ENCODE results near the gene XKRX. TPM values are rescaled to one million over a fixed set of nuclear protein-coding genes. Genes with fewer than 3 reads are reported as not detected.

Gene XKRX
- total and polyA plus RNA-seq, 2 of the 13 experiments (the other 11 are each of a cell fraction or from before 2014, with no cell fraction given), result not detected

GRCh38 chrX:100939333-100939732 is 10.6 kb upstream of the XKRX start (continued):
- TF ChIP-seq ATF6 (CRISPR knock-in tag; conservative IDR thresholded peaks at IDR 0.05), result no peak
- TF ChIP-seq NFATC3 (CRISPR knock-in tag; IDR thresholded peaks at IDR 0.05), result no peak
- TF ChIP-seq ZNF660 (CRISPR knock-in tag; IDR thresholded peaks at IDR 0.05; ENCODE audit: borderline replicate concordance, low read depth), result no peak

GRCh38 chrX:100935767-100936166 is 7.0 kb upstream of the XKRX start:
- no peak overlapping the region for H3K4me2 ChIP-seq (ENCODE audit: low read depth, low read length)
- in situ Hi-C loops (cut with HindIII; ENCODE audit: extremely low pct_ligation_motif_present, low pct_unique_long_range_greater_than_20kb), result no loop called here
- no peak overlapping the region for H3K27ac ChIP-seq (ENCODE audit: extremely low read length, insufficient read depth, low read length)
- TF ChIP-seq NFE2 (CRISPR knock-in tag; IDR thresholded peaks at IDR 0.05) (no peak), HOMEZ (CRISPR knock-in tag; IDR thresholded peaks at IDR 0.05; ENCODE audit: low read depth) (no peak), ZNF34 (CRISPR knock-in tag; IDR thresholded peaks at IDR 0.05; ENCODE audit: borderline replicate concordance) (no peak), ZFP90 (CRISPR knock-in tag; IDR thresholded peaks at IDR 0.05; ENCODE audit: borderline replicate concordance) (no peak), NR1H2 (CRISPR knock-in tag; IDR thresholded peaks at IDR 0.05; ENCODE audit: borderline replicate concordance, low read depth) (no peak), ZBTB38 (CRISPR knock-in tag; IDR thresholded peaks at IDR 0.05) (no peak)
- H3K9me3 ChIP-seq (ENCODE audit: low read length), result no peaks in the 10 kb centered on the region
- no peaks in the 10 kb centered on the region for H3K27me3 ChIP-seq (ENCODE audit: control insufficient read depth in 1 of 2, insufficient read depth in 2 of 2, low read length in 2 of 2)
- no peaks in the 10 kb centered on the region for H4K20me1 ChIP-seq (ENCODE audit: insufficient read depth, low read length)
- intact Hi-C loops (cut with micrococcal nuclease; ENCODE audit: unreplicated experiment), result no loop called here
- no peak overlapping the region for H3K9ac ChIP-seq (ENCODE audit: insufficient read depth, low read depth, low read length)
- no peaks in the 10 kb centered on the region for H3K4me1 ChIP-seq (ENCODE audit: insufficient read depth, low read length)
- no peaks in the 10 kb centered on the region for H3K36me3 ChIP-seq (replicated peaks in 1 of 2; ENCODE audit: control insufficient read depth in 1 of 2, insufficient read depth in 2 of 2, low read length in 2 of 2)
- CTCF ChIA-PET (ENCODE audit: low intra/inter-chr PET ratio, low total read pairs), result no interaction called here
- POLR2A ChIA-PET, result no interaction called here
- FAIRE-seq (no peak), DNase-seq (ENCODE audit: low spot score) (no peak), ATAC-seq (no peak)
- H2AFZ ChIP-seq (ENCODE audit: low read length), result no peak overlapping the region
- H3K4me3 ChIP-seq (replicated peaks in 1 of 3; ENCODE audit: insufficient read depth in 1 of 3, low read depth in 2 of 3, low read length in 3 of 3), result no peak overlapping the region
- no TSS peak for BruUV-seq (replicated peaks)
- WGBS (ENCODE audit: low lambda C conversion rate), result 0% methylated on average over 1 of the region's 2 CpGs
- H3K79me2 ChIP-seq (ENCODE audit: insufficient read depth, low read length), result no peaks in the 10 kb centered on the region
